Astrocyte (in vitro differentiated cells and primary cell): ENCODE results near the gene MGST1. TPM values are rescaled to one million over a fixed set of nuclear protein-coding genes. Genes with fewer than 3 reads are reported as not detected.

Experiments
- DNase-seq: peaks from one replicate; pipeline ENCODE4 v3.0.0-alpha.2; 2010; ENCODE audit warnings: low read depth
- FAIRE-seq: peaks from 2 replicates; lab custom pipeline; 2011; peaks lifted over from hg19 to GRCh38; lab: Jason Lieb, UNC
- H2AFZ ChIP-seq: 2 replicates; pipeline ENCODE4 v1.6.0; 2012; ENCODE audit warnings: low read depth, low read length, inconsistent platforms
- H3K27ac ChIP-seq: 2 replicates; pipeline ENCODE4 v1.5.1; 2011; ENCODE audit warnings: low read depth, low read length, inconsistent platforms
- H3K27me3 ChIP-seq: 2 replicates; pipeline ENCODE4 v1.6.0; 2011; ENCODE audit warnings: low read length, inconsistent platforms; ENCODE audit not compliant: insufficient read depth
- H3K36me3 ChIP-seq: 2 replicates; pipeline ENCODE4 v1.5.1; 2011; ENCODE audit warnings: low read length, inconsistent platforms; ENCODE audit not compliant: insufficient read depth
- H3K4me1 ChIP-seq: 2 replicates; pipeline ENCODE4 v1.5.1; 2011; ENCODE audit warnings: low read length, inconsistent platforms; ENCODE audit not compliant: insufficient read depth
- H3K4me2 ChIP-seq: 2 replicates; pipeline ENCODE4 v1.6.0; 2012; ENCODE audit warnings: low read length, inconsistent platforms
- H3K4me3 ChIP-seq: 2 replicates; pipeline ENCODE4 v1.5.1; 2011; ENCODE audit warnings: low read depth, mild to moderate bottlenecking, low read length, inconsistent platforms; ENCODE audit not compliant: insufficient read depth
- H3K79me2 ChIP-seq: 2 replicates; pipeline ENCODE4 v1.6.0; 2012; ENCODE audit warnings: mild to moderate bottlenecking, low read length, inconsistent platforms; ENCODE audit not compliant: insufficient read depth
- H3K9ac ChIP-seq: 2 replicates; pipeline ENCODE4 v1.6.0; 2012; ENCODE audit warnings: mild to moderate bottlenecking, low read length, inconsistent platforms
- H3K9me3 ChIP-seq: 2 replicates; pipeline ENCODE4 v1.5.1; 2012; ENCODE audit warnings: low read depth, mild to moderate bottlenecking, low read length, inconsistent platforms; ENCODE audit not compliant: insufficient read depth
- H4K20me1 ChIP-seq: 2 replicates; pipeline ENCODE4 v1.6.0; 2012; ENCODE audit warnings: low read length, inconsistent platforms; ENCODE audit not compliant: insufficient read depth
- H3K27ac Mint-ChIP-seq: one replicate; pipeline ENCODE4 v1.8.0; 2021; ENCODE audit warnings: mild to moderate bottlenecking, mixed read lengths; ENCODE audit not compliant: unreplicated experiment
- H3K27me3 Mint-ChIP-seq: one replicate; pipeline ENCODE4 v1.8.0; 2021; ENCODE audit warnings: low read depth, mixed read lengths; ENCODE audit not compliant: unreplicated experiment
- H3K36me3 Mint-ChIP-seq: one replicate; pipeline ENCODE4 v1.8.0; 2021; ENCODE audit warnings: low read depth, mixed read lengths; ENCODE audit not compliant: unreplicated experiment
- H3K4me1 Mint-ChIP-seq: one replicate; pipeline ENCODE4 v1.8.0; 2021; ENCODE audit warnings: low read depth, mixed read lengths; ENCODE audit not compliant: unreplicated experiment
- H3K4me3 Mint-ChIP-seq: one replicate; pipeline ENCODE4 v1.8.0; 2021; ENCODE audit warnings: mild to moderate bottlenecking, moderate library complexity, mixed read lengths; ENCODE audit not compliant: unreplicated experiment
- H3K9me3 Mint-ChIP-seq: one replicate; pipeline ENCODE4 v1.8.0; 2021; ENCODE audit warnings: mild to moderate bottlenecking, mixed read lengths; ENCODE audit not compliant: unreplicated experiment
- CTCF ChIP-seq: IDR thresholded peaks from 2 replicates; pipeline ENCODE4 v1.5.1; 2011; ENCODE audit warnings: low read depth, mild to moderate bottlenecking, inconsistent platforms, low read length, moderate library complexity; ENCODE audit not compliant: insufficient read depth
- EZH2 ChIP-seq: IDR thresholded peaks from 2 replicates; pipeline ENCODE4 v1.6.1; 2012; ENCODE audit warnings: mild to moderate bottlenecking, low read length, inconsistent platforms; ENCODE audit not compliant: insufficient read depth
- total RNA-seq: library from RNA; stranded (reverse); gene quantifications from 2 replicates; pipeline ENCODE4 v1.2.1, GENCODE V29; 2021

The MGST1 gene
- total RNA-seq, 1 donor from 2014 or later, result 104 TPM

- no peak overlapping the region for H3K4me3 ChIP-seq
- no peak overlapping the region for H3K27ac ChIP-seq
- Mint-ChIP-seq H3K36me3 (no peaks in the 10 kb centered on the region), H3K4me3 (no peak overlapping the region), H3K9me3 (no peaks in the 10 kb centered on the region), H3K4me1 (peaks cover 6% of the 10 kb centered on the region), H3K27ac (no peak overlapping the region), H3K27me3 (no peaks in the 10 kb centered on the region)
- no peaks in the 10 kb centered on the region for H3K4me1 ChIP-seq
- no peak for FAIRE-seq
- H2AFZ ChIP-seq, result no peak overlapping the region
- H3K4me2 ChIP-seq, result no peak overlapping the region
- H4K20me1 ChIP-seq, result no peaks in the 10 kb centered on the region
- TF ChIP-seq EZH2, result no peak
- TF ChIP-seq CTCF, result no peak
- no peaks in the 10 kb centered on the region for H3K27me3 ChIP-seq
- no peaks in the 10 kb centered on the region for H3K36me3 ChIP-seq
- DNase-seq, result peak; percentile 88
- H3K79me2 ChIP-seq, result no peaks in the 10 kb centered on the region
- H3K9me3 ChIP-seq, result no peaks in the 10 kb centered on the region
- H3K9ac ChIP-seq, result no peak overlapping the region
Observed at GRCh38 chr12:16389594-16389993, 42.1 kb downstream of the MGST1 start.

GRCh38 chr12:16392846-16393535, 45.5 kb downstream of the MGST1 start:
- no peaks in the 10 kb centered on the region for H3K36me3 Mint-ChIP-seq

More at GRCh38 chr12:16392846-16393535, 45.5 kb downstream of the MGST1 start:
- no peak overlapping the region for H3K27ac Mint-ChIP-seq
- H3K4me3 Mint-ChIP-seq, result no peak overlapping the region
- Histone ChIP-seq H3K27me3 (no peaks in the 10 kb centered on the region), H3K4me1 (no peaks in the 10 kb centered on the region), H3K9ac (no peak overlapping the region), H3K79me2 (no peaks in the 10 kb centered on the region), H3K4me3 (no peak overlapping the region), H3K9me3 (no peaks in the 10 kb centered on the region), H2AFZ (no peak overlapping the region), H3K27ac (no peak overlapping the region), H3K4me2 (no peak overlapping the region), H3K36me3 (no peaks in the 10 kb centered on the region), H4K20me1 (no peaks in the 10 kb centered on the region)
- no peak for TF ChIP-seq CTCF
- TF ChIP-seq EZH2, result no peak
- H3K27me3 Mint-ChIP-seq, result no peaks in the 10 kb centered on the region
- no peak for DNase-seq
- peaks cover 4% of the 10 kb centered on the region for H3K4me1 Mint-ChIP-seq
- H3K9me3 Mint-ChIP-seq, result no peaks in the 10 kb centered on the region
- no peak for FAIRE-seq
